G401 (cell line): ENCODE data around the gene FMOD. TPM values are rescaled to one million over a fixed set of nuclear protein-coding genes. Genes with fewer than 3 reads are reported as not detected.

Experiments
- DNase-seq: peaks from one replicate; pipeline ENCODE4 v3.0.0-alpha.2; 2015; ENCODE audit warnings: low spot score
- in situ Hi-C: cut with HindIII; loops from 2 replicates; pipeline ENCODE4 v1.10.0; 2016; ENCODE audit warnings: low sequenced_read_pairs, mixed read lengths
- total RNA-seq: library from RNA; depleted of rRNA; stranded (reverse); fragments of >200 nt; shearing (Covaris generic); gene quantifications from 2 replicates; pipeline ENCODE4 v1.2.3, GENCODE V29; 2014; rRNA removed

The FMOD gene
- total RNA-seq, 1 experiment from 2014 or later, result not detected

DNA sequence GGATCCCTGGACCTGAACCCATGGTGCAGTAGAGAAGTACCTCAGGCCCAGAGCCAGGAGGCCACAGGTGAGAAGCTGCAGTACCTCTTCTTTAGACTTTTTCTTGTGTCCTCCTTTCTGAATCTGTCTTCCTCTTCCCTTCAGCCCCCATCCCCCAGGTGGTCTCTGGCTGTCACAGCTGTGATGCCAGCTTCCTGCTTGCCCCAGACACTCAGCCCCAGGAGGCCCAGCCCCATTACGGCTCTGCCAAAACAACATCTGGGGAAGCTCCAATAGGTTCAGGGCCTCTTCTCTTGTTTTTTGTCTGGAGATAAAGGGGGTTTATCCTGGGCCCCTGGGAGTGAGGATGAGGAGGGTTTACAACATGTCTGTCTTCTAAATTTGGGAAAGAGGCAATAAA is 55.1 kb downstream of the FMOD start:
- in situ Hi-C loops, result no loop called here
- no peak for DNase-seq

DNA sequence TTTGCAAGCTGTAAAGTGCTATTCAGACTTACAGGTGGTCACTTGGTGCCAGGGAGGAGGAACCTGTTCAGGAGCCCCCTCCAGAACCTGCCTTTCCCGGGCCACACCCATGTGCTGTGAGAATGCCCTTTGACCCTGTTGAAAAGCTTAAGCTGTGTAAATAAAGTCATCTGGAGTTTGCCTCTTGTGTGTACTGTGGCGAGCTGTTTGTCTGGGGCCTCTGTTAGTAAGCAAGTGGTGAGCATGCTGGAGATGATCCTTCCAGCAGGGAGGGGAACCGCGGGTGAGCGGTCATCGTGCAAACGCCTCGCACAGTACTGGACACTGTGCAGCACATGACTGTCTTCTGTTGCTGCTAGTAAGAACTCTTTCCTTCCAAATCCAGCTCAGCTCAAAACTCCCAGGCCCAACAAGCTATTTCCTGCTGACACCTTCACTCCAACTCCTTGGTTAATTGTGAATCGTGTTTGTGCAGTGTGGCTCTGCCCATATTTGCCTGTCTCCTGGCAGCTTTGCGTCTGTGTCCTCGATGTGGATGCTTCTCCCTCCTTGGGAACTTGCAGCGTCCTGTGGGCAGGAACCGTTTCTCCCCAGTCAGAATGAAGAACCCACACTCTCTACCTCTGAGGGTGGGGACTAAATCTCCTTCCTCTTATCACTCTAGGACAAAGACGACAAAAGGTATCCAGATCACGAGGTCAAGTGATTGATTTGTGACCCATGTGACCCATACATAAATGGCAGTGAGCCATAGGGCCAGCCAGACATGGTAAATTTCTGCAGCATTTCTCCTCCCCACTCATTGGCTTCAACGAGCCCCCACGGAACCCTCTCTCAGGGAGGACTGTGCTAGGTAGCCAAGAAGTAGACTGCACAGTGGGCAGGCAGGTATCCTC is 59.5 kb downstream of the FMOD start:
- DNase-seq, result peak; percentile 59
- in situ Hi-C loops, result no loop called here

Other genes with a start within 250 kb of the FMOD start
- gene ADORA1, start 223.4 kb downstream of the FMOD start, total RNA-seq, result 8.4 and 13.2 TPM in 2 replicates
- 0.47 TPM in 1 of 2 replicates, not detected in the other for gene MYBPH, start 175.3 kb downstream of the FMOD start, total RNA-seq
- 1.3 TPM in 1 of 2 replicates, not detected in the other for gene CHI3L1, start 164.4 kb downstream of the FMOD start, total RNA-seq
- gene CHIT1, start 121.4 kb downstream of the FMOD start, total RNA-seq, result not detected in 2 replicates
- 12.7 and 15.2 TPM in 2 replicates for gene BTG2, start 45.6 kb downstream of the FMOD start, total RNA-seq
- gene PRELP, start 124.7 kb upstream of the FMOD start, total RNA-seq, result not detected in 2 replicates
- gene OPTC, start 143.0 kb upstream of the FMOD start, total RNA-seq, result not detected in 2 replicates